NCI-H1694 treated with DMSO at 0.1 percent for 48 hours (cell line): ENCODE data around the gene GTF2H4.
"Not testable (repeated sequence)": the region's sequence is repeated elsewhere in the genome, so short reads cannot be mapped to it uniquely, and the experiment has no call there.

Experiments
- DNase-seq: peaks from one replicate; lab custom pipeline; 2025; lab: John Stamatoyannopoulos, UW

The GTF2H4 gene

DNA sequence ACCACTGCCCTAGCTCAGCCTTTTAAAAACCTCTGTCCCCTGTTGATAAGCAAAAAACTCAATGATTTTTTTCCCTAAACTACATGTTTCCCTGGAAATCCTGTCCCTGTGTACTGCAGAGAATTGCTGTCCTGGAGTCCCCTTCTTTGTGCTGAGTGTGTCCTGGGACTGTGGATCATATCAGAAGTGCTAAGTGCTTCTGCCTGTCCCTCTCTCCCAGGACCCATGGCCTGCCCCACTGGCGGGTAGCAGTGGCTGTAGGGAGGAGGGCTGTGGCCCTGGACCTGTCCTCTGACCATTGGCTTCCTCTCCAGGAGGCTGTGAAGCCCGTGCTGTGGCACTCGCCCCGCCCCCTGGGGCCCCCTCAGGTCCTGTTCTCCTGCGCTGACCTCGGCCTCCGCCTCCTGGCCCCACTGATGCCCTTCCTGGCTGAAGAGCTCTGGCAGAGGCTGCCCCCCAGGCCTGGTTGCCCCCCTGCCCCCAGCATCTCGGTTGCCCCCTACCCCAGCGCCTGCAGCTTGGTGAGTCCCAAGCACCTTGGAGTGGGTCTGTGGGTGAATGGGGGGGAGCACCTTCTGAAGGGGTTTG, 16.1 kb downstream of the GTF2H4 start:
- not testable (repeated sequence) for DNase-seq

DNA sequence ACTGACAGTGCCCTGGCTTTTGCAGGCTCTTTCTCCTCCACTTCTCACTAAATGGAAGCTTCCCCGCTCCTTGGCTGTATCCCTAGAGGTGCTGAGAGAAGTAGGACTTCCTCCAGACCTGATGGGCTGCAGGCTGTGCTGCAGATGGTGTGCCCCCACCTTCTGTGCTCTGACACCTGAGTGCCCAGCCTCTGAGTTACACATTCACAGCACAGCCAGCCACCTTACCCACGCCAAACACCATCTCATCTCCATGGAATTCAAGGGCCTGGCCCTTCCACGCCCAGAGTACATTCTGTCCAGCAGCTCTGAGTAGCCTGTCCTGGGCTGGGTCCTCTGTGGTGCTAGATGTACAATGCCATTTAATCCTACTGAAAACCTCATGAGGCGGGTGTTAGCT, 18.6 kb downstream of the GTF2H4 start:
- no peak for DNase-seq

DNA sequence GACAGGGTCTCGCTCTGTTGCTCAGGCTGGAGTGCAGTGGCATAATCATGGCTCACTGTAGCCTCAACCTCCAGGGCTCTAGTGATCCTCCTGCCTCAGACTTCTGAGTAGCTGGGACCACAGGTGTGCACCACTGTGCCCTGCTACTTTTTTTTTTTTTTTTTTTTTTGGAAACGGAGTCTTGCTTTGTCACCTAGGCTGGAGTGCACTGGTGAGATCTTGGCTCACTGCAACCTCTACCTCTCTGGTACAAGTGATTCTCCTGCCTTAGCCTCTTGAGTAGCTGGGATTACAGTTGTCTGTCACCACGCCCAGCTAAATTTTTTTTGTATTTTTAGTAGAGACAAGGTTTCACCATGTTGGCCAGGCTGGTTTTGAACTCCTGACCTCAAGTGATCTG, 19.1 kb downstream of the GTF2H4 start:
- DNase-seq: not testable (repeated sequence)

DNA sequence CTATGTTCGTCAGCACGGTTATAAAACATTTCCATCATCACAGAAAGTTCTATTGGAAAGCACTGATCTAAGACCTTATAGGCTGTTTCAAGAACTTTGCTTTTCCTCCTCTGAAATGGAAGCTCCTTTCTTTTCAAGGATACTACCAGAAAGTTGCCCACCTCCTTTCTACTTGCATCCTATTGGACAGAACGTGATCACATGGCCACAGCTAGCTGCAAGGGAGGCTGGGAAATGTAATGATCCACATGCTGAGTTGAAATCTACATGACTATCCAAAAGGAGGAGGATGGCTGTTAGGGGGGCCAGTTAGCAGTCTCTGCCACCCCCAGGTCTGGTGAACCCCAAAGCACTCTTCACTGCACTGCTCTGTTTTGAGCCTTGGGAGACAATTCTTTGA, 20.7 kb downstream of the GTF2H4 start:
- DNase-seq: no peak

DNA sequence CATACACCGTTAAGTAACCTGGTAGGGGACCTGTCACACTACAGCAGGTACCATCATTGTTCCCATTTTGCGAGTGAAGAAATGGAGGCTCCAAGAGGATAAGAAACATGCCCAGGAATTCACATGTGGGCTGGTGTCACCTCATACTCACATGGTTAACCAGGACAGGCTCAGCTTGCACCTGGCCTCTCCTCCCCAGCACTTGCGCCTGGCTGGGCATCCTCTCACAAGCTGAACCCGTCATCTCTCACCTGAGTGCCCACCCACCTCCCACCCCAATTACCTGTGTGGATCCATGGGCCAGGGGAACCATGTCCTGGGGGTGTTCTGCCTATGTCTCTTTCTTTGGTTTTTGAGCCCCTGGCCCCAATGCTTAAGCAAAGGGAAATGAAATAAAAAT, 22.5 kb downstream of the GTF2H4 start:
- DNase-seq: no peak

DNA sequence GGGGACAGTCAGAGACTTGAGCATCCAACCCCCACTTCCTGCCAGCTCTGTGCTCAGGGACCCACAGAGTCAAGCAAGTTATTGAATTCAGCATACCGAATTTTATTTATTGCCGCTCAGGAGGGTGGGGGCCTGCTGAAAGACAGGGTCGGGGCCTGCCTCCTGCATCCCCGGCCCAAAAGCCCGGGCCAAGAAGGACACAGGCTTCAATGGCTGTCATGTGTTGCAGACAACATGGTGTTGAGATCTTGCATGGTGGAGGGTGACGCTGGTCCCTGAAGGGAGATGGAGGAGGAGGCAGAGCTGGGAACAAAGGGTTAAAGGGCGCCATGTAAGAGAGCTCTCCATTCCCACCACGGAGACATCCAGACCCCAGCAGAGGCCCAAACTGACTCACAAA, 23.3 kb downstream of the GTF2H4 start:
- no peak for DNase-seq

DNA sequence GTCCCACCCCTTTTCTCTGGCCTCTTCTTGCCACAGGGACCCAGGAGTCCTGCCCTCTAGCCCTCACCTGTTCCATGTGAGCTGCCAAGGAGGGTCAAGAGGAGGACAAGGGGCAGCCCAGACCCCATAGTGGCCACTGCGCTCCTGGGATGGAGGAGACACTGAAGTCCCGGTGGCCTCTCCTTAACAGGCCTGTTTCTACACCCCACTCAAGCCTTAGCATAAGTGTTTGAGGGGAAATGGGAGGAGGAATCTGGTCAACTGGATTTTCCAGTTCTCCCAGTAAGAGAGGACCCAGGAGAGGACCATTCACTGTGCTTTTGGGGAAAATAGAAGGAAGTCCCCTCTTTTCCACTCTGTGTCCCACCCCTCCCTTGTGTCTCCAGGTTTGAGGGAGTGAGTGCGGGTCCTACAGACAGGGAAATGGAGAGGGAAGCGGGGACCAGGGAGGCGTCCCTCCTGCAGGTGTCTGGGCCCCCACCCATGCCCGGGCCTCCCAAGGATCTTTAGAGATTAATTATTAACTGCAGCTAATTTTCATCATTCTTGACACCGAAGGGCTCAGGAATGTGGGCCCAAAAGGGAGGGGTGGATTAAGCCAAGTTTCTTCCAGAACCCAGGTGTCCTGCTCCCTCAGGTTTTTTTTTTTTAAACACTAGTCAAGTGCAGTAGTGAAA, 24.1 kb downstream of the GTF2H4 start, which contains the start of gene SFTA2:
TSS of gene SFTA2 (minus strand) at position 202 of the 677 bp plus-strand sequence. CDS start at position 128, 74 bp downstream.
- no peak for DNase-seq

DNA sequence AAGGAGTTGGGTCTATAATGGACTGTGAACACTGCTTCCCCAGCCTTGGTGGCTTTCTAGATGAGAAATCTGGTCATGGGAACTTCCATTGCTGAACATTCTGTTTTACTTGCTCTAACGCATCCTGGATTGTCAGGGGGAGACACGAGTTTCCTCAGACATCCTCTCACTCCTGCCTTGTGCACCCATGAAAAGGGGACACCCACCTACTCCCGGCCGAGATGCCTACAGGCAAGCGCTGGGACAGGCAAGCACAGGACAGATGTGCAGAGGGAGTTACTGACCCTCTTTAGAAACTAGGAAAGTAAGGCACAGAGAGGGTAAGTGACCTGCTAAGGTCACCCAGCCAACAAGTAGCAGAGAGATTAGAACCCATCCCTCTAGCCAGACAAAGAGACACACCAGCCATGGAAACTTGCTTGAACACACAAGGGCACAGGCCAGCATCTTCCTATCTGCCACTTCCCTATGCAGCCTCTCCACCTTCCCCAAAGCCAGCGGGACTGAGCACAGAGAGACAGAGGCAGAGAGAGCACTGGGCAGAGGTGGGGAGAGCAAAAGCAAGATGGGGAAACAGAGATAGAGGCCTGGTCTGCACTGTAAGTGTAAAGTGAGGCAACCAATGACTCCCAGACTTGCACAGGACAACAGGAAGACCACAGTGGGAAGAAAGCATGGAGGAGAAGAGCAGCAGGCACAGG, 24.8 kb downstream of the GTF2H4 start:
- no peak for DNase-seq

DNA sequence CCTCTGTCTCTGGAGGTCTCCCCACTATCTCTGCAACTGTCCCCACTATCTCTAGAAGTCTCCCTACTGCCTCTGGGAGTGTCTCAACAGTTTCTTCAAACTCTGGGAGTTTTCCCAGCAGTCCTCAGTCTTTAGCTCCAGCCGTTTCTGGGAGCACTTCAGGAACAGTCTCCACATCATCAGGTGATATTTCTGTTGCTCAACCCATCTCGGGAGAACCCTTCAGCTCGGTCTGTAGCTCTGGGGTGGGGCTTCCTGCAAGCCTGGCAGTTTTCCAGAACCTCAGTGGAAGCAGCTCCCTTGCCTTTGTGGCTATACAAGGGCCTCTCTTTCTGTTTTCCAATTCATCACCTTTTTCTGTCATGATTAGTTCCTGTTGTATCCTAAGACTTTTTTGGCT, 27.0 kb downstream of the GTF2H4 start:
- DNase-seq: no peak

DNA sequence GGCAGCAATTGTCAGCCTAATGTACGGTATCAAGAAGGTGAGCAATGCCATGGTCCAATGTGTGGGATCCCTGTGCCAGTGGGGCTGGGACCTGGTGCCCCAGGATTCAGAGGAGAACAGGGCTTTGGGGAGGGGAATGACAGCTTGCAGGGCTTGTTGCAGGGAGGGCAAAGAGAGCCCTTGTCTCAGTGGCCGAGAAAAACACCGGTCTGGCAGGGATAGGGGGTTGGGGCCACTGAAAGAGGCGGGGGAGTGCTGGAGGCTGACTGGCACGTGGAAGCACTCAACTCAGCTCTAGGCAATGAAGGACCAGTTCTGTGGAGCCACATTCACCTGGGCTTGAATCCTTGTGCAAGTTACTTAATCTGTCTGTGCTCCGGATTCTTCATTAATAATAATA, 29.3 kb downstream of the GTF2H4 start:
- no peak for DNase-seq

DNA sequence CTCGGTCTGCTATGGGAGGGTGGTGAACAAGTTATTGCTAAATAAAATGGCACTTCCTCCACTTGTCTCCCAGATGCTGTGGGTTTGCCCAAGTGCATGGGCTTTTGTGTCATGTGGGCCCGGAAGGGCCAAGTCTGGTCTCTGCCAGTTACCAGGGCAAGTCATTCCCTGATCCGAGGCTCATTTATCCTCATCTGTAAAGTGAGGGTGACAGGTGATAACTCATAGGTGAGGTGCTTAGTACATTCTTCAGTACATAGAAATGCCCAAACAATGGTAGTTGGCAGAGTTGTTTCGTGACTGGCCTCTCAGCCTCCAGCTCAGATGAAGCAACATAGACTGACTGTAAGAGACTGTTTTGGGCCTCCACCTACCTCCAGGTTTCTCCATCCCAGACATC, 30.7 kb downstream of the GTF2H4 start:
- no peak for DNase-seq

DNA sequence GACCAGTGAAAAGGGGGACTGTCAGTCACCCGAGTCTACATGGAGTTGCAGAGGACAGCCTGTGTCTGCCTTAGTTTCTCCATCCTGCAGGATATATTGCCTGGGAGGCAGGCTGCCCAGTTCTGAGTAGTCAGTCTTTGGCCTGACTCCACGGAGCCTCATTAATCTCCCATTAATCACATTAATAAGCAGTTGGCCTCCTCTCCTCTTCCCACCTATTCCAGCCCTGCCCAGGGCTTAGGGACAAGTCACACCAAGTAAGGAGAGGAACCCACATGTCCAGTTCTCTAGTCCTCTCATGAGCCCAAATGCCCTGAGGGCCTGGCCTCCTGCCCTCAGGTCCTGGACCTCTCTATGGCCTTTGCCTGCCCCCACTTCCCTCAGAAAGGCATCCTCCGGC, 31.5 kb downstream of the GTF2H4 start:
- DNase-seq: no peak

DNA sequence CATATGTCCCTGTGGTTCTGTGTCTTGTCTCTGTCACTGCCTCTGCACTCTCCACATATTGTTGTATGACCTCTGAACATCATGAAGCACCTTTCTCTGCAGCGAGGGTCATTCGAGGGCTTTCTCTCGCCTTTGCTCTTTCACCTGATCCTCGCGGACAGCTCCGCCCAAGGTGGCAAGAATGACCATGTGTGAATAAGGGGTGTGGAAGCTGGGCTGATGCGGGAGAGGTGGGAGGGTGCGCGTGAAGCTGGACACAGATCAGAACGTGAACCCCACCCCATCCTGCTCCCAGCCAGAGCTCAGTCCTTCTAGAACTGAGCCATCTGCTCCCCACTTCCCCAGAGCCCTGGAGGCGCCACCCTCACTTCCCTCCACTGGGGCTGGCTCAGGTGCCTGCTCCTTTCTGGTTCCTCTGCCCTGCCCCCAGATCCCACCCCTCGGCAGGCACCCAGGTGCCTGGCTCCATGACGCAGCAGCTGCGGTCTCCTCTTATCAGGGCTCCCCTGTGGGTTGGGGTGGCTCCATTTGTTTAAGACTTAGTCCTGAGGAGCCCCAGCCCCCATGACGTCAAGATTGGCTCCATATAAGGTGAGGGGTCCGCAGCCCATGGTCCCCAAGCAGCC, 32.5 kb downstream of the GTF2H4 start, which contains the start of gene MUCL3:
TSS of gene MUCL3 (plus strand) at position 613 of the 626 bp plus-strand sequence. CDS start 27 bp downstream, outside the sequence.
- no peak for DNase-seq

DNA sequence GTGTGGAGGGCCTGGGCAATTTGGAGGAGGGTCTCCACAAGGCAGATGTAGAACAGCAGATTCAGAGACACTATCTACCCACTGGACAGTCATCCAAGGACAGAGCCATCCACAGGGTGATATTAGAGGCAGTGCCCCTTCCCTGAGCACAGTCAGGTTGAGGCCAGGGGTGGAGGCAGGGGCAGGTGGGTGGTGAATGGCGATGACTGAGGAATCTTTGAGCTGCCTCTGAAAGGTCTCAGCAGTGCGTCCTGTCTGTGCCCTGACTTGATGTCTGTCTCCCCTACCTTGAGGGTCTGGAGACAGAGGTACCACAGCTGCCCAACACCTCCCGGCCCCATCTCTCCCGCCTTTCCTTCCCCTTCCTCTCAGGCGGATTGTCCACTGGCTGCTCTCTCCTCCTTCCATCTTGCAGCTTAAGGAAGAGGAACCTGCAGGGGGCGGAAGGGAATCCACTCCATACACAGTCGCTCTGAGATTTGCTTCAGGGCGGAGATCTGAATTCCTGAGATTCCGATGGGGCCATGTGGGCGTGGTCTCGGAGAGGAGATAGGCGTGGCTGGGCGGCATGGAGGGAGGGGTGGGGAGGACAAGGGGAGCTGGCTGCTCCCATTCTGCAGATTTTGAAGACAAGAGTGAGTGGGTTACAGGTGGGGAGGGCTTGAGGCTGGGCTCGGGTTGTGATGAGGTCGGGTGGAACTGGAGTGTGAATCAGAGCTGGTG, 34.5 kb downstream of the GTF2H4 start:
- no peak for DNase-seq

DNA sequence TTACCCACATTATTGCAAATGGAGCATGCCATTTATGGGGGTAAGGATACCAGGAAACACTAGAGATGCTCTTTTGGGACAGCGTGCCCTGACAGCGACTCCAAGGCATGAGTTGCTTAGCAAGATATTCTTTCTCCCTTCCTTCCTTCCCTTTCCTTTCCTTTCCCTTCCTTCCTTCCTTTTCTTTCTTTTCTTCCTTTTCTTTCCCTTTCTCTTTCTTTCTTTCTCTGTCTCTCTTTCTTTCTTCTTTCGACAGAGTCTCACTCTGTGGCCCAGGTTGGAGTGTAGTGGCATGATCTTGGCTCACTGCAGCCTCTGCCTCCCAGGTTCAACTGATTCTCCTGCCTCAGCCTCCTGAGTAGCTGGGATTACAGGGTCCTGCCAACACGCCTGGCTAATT, 36.0 kb downstream of the GTF2H4 start:
- no peak for DNase-seq

DNA sequence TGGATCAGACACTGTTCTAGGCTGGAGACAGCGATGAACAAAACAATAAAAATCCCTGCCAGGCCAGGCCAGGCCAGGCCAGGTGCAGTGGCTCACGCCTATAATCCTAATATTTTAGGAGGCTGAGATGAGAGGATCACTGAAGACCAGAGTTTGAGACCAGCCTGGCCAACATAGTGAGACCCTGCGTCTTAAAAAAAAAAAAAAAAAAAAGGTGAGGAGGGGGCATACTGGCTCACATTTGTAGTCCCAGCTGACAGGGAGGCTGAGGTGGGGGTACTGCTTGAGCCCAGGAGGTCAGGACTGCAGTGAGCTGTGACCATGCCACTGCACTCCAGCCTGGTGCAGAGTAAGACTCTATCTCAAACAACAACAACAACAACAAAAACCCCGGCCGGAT, 37.3 kb downstream of the GTF2H4 start:
- DNase-seq: no peak

DNA sequence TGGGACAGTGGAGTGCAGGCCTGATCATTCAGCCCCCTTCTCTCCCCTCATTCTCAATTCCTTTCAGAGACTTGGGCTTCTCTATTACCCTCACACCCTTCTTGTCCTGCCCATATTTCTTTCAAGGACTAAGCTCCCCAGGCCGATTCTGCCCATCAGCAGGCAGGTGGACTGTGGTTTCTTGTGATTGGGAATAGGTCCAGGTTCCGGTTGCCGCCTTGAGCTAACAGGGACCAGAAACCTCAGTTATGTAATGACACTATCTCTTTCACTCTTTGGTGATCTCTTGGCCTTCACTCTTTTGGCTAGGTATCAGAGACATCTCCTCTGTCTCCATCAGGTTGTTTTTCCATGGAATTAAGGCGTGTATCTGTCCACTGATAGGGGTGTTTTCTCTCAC, 39.2 kb downstream of the GTF2H4 start:
- DNase-seq: no peak

DNA sequence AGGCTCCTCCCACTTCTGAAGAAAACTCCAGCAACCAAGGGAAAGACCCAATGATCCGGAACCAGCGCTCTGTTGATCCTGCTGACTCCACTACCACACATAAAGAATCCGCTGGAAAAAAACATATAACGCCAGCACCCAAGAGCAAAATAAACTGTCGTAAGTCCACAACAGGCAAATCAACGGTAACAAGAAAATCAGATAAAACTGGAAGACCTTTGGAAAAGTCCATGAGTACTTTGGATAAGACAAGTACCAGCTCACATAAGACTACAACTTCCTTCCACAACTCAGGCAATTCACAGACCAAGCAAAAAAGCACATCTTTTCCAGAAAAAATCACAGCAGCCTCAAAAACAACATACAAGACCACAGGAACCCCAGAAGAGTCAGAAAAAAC, 40.8 kb downstream of the GTF2H4 start:
- DNase-seq: no peak

DNA sequence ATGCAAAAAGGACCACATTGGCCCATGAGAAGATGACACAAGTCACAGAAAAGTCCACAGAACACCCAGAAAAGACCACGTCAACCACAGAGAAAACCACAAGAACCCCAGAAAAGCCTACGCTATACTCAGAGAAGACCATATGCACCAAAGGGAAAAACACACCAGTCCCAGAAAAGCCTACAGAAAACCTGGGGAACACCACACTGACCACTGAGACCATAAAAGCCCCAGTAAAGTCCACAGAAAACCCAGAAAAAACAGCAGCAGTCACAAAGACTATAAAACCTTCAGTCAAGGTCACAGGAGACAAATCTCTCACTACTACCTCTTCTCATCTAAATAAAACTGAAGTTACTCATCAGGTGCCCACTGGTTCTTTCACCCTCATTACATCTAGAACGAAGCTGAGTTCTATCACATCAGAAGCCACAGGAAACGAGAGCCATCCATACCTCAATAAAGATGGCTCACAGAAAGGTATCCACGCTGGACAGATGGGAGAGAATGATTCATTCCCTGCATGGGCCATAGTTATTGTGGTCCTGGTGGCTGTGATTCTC, 44.0 kb downstream of the GTF2H4 start:
- DNase-seq: no peak

DNA sequence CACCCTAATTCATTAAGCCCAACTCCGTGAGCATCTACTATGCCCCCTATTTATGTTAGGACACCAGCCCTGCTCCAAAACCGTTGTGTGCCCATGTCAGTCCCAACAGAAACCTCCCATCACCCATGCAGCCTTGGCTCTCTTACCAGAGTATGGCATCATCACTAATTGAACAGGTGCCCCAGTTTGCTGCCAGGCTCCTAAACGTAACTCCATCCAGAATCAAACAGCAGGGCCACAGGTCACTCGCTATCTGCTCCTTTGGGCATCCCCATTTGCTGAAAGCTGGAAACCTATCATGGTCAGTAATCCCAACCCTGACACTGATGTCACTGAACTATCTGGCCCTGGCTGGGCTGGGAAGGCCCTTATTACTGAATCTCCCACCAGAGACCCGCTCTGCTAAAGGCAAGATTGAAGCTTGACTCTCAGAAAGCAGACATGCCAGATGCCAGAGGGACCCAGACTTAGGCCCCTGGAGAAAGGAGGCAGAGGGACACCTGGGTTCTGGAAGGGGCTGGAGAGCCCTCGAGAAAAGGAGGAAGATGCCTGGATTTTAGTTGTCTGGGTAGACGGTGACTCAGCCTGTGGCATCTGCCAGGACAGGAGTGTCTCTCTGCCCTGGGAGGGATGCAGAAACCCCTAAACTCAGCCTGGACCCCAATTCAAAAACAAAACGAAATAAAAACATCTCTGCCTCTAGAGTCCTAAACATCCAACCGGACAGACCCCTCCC, 46.8 kb downstream of the GTF2H4 start:
- DNase-seq: no peak
